Prostate gland (tissue), 2 donors: ENCODE measurements around the gene LRP8.

ENCODE experiments used
- CTCF ChIP-seq, 4 experiments: fragments of 200-600 bp in 2 of 4; fragments of 450-650 bp in 2 of 4; sonication (generic) in 2 of 4; IDR thresholded peaks; 1 replicate in 3 of 4; 2 replicates in 1 of 4; pipeline ENCODE4 v1.5.1; 2016 to 2019; ENCODE audit warnings: antibody characterized with exemption in 4 of 4, mild to moderate bottlenecking in 2 of 4, moderate library complexity in 2 of 4
- POLR2A ChIP-seq: fragments of 450-650 bp; IDR thresholded peaks from one replicate; pipeline ENCODE4 v1.6.1; 2016; ENCODE audit warnings: antibody characterized with exemption, mild to moderate bottlenecking
- POLR2AphosphoS5 ChIP-seq: sonication (generic); formaldehyde crosslinking; IDR thresholded peaks from one replicate; pipeline ENCODE4 v1.6.1; 2017; ENCODE audit warnings: antibody characterized with exemption

- TF ChIP-seq CTCF (IDR thresholded peaks at IDR 0.05) (no peak), POLR2A (no peak), POLR2AphosphoS5 (no peak)
Observed at GRCh38 chr1:53315046-53315445, 12.8 kb downstream of the LRP8 start.
